Keratinocyte (primary cell): ENCODE measurements around the gene C21orf58. TPM values are rescaled to one million over a fixed set of nuclear protein-coding genes. Genes with fewer than 3 reads are reported as not detected.

ENCODE experiments used
- DNase-seq: peaks from one replicate; pipeline ENCODE4 v3.0.0-alpha.2; 2011; ENCODE audit warnings: low read depth, missing footprints, low spot score
- FAIRE-seq: peaks from 2 replicates; lab custom pipeline; 2011; peaks lifted over from hg19 to GRCh38; lab: Jason Lieb, UNC
- H2AFZ ChIP-seq: 2 replicates; pipeline ENCODE4 v1.6.0; 2012; ENCODE audit warnings: low read length, control low read depth, inconsistent platforms; ENCODE audit not compliant: control insufficient read depth
- H3K27ac ChIP-seq: 2 replicates; pipeline ENCODE4 v1.5.1; 2011; ENCODE audit warnings: low read length; ENCODE audit not compliant: control insufficient read depth, insufficient read depth
- H3K27me3 ChIP-seq: 3 replicates; pipeline ENCODE4 v1.6.0; 2011; ENCODE audit warnings: low read length; ENCODE audit not compliant: control insufficient read depth, insufficient read depth; ENCODE audit errors: extremely low read depth
- H3K36me3 ChIP-seq, 2 experiments: 2 replicates in 1 of 2; 3 replicates in 1 of 2; pipeline ENCODE4 v1.5.1; 2011; ENCODE audit warnings: low read length in 2 of 2, mild to moderate bottlenecking in 1 of 2; ENCODE audit not compliant: control insufficient read depth in 2 of 2, insufficient read depth in 2 of 2; ENCODE audit errors: extremely low read depth in 1 of 2
- H3K4me1 ChIP-seq: 3 replicates; pipeline ENCODE4 v1.5.1; 2011; ENCODE audit warnings: low read length; ENCODE audit not compliant: control insufficient read depth, insufficient read depth; ENCODE audit errors: extremely low read depth
- H3K4me2 ChIP-seq: 3 replicates; pipeline ENCODE4 v1.6.0; 2011; ENCODE audit warnings: low read depth, low read length; ENCODE audit not compliant: control insufficient read depth, insufficient read depth; ENCODE audit errors: extremely low read depth
- H3K4me3 ChIP-seq, 3 experiments: fragments of 200-600 bp in 1 of 3; sonication (generic) in 1 of 3; 2 replicates in 2 of 3; 3 replicates in 1 of 3; pipeline ENCODE4 v1.5.1; 2011 to 2016; ENCODE audit warnings: low read length in 3 of 3, mild to moderate bottlenecking in 3 of 3, control low read depth in 2 of 3, inconsistent platforms in 1 of 3, low read depth in 1 of 3, mixed read lengths in 1 of 3, mixed run types in 1 of 3, moderate library complexity in 1 of 3; ENCODE audit not compliant: control insufficient read depth in 2 of 3, insufficient read depth in 2 of 3; ENCODE audit errors: extremely low read depth in 1 of 3
- H3K79me2 ChIP-seq: 2 replicates; pipeline ENCODE4 v1.6.0; 2012; ENCODE audit warnings: low read length; ENCODE audit not compliant: control insufficient read depth, insufficient read depth
- H3K9ac ChIP-seq: 3 replicates; pipeline ENCODE4 v1.6.0; 2011; ENCODE audit warnings: low read length; ENCODE audit not compliant: control insufficient read depth, insufficient read depth; ENCODE audit errors: extremely low read depth
- H3K9me1 ChIP-seq: 3 replicates; pipeline ENCODE4 v1.6.0; 2011; ENCODE audit warnings: low read length; ENCODE audit not compliant: control insufficient read depth, insufficient read depth; ENCODE audit errors: extremely low read depth
- H3K9me3 ChIP-seq: 2 replicates; pipeline ENCODE4 v1.5.1; 2012; ENCODE audit warnings: low read depth, low read length; ENCODE audit not compliant: control insufficient read depth
- H4K20me1 ChIP-seq: 3 replicates; pipeline ENCODE4 v1.6.0; 2011; ENCODE audit warnings: low read length; ENCODE audit not compliant: control insufficient read depth, insufficient read depth; ENCODE audit errors: extremely low read depth
- EZH2 ChIP-seq: IDR thresholded peaks from one replicate; pipeline ENCODE4 v1.6.1; 2012; ENCODE audit warnings: inconsistent platforms, mild to moderate bottlenecking, low read length, moderate library complexity
- dilution Hi-C: fragments of 300-500 bp; cut with MboI; formaldehyde crosslinking; loops from one replicate; pipeline ENCODE4 v1.7.0; 2020; ENCODE audit warnings: low sequenced_read_pairs; ENCODE audit not compliant: extremely low pct_ligation_motif_present
- polyA plus RNA-seq, 5 experiments: library from polyadenylated mRNA; depleted of rRNA in 3 of 5; stranded (reverse) in 3 of 5; stranded (forward) in 1 of 5; unstranded in 1 of 5; fragments of >200 nt; gene quantifications; 1 replicate in 1 of 5; 2 replicates in 3 of 5; 3 replicates in 1 of 5; pipeline versions ENCODE4 v1.2.1 to v1.2.3, GENCODE V29; 2011 to 2012; ENCODE audit warnings: missing spikeins in 2 of 5, low read depth in 1 of 5, low replicate concordance in 1 of 5
- TF ChIP-seq, protein P1 (sequence below), 3 experiments: IDR thresholded peaks in 1 of 3; conservative IDR thresholded peaks in 1 of 3; optimal IDR thresholded peaks in 1 of 3; 2 replicates in 2 of 3; 3 replicates in 1 of 3; pipeline versions ENCODE3 to v1.5.1; 2011; ENCODE audit warnings: low read length in 3 of 3, mild to moderate bottlenecking in 3 of 3, moderate library complexity in 2 of 3, control low read depth in 1 of 3, inconsistent platforms in 1 of 3; ENCODE audit not compliant: insufficient read depth in 2 of 3; ENCODE audit errors: extremely low read depth in 1 of 3

Gene C21orf58
- polyA plus RNA-seq, 1 donor (not counting 4 experiments of a cell fraction or from before 2014, with no cell fraction given), result 1.2 TPM

- no peak for FAIRE-seq
- H3K4me2 ChIP-seq, result no peak overlapping the region
- H3K4me3 ChIP-seq, result no peak overlapping the region
- H4K20me1 ChIP-seq, result peaks cover 7% of the 10 kb centered on the region
- peaks cover 46 to 58% of the 10 kb centered on the region in 2 experiments for H3K36me3 ChIP-seq
- no peaks in the 10 kb centered on the region for H3K9me3 ChIP-seq
- dilution Hi-C loops, result no loop called here
- H3K27me3 ChIP-seq, result no peaks in the 10 kb centered on the region
- no peak for TF ChIP-seq EZH2
- TF ChIP-seq, protein P1, sequence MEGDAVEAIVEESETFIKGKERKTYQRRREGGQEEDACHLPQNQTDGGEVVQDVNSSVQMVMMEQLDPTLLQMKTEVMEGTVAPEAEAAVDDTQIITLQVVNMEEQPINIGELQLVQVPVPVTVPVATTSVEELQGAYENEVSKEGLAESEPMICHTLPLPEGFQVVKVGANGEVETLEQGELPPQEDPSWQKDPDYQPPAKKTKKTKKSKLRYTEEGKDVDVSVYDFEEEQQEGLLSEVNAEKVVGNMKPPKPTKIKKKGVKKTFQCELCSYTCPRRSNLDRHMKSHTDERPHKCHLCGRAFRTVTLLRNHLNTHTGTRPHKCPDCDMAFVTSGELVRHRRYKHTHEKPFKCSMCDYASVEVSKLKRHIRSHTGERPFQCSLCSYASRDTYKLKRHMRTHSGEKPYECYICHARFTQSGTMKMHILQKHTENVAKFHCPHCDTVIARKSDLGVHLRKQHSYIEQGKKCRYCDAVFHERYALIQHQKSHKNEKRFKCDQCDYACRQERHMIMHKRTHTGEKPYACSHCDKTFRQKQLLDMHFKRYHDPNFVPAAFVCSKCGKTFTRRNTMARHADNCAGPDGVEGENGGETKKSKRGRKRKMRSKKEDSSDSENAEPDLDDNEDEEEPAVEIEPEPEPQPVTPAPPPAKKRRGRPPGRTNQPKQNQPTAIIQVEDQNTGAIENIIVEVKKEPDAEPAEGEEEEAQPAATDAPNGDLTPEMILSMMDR (optimal IDR thresholded peaks at IDR 0.05 in 1 of 3, IDR thresholded peaks at IDR 0.05 in 1 of 3, conservative IDR thresholded peaks at IDR 0.05 in 1 of 3; ENCODE audit: extremely low read depth in 1 of 3, insufficient read depth in 2 of 3, low read length in 3 of 3), result no peak
- H2AFZ ChIP-seq, result no peak overlapping the region
- H3K9ac ChIP-seq, result no peak overlapping the region
- no peaks in the 10 kb centered on the region for H3K4me1 ChIP-seq
- no peaks in the 10 kb centered on the region for H3K9me1 ChIP-seq
- no peak overlapping the region for H3K27ac ChIP-seq
- H3K79me2 ChIP-seq, result no peaks in the 10 kb centered on the region
- no peak for DNase-seq
Measured at GRCh38 chr21:46268371-46268770, 55.3 kb downstream of the C21orf58 start.

DNA sequence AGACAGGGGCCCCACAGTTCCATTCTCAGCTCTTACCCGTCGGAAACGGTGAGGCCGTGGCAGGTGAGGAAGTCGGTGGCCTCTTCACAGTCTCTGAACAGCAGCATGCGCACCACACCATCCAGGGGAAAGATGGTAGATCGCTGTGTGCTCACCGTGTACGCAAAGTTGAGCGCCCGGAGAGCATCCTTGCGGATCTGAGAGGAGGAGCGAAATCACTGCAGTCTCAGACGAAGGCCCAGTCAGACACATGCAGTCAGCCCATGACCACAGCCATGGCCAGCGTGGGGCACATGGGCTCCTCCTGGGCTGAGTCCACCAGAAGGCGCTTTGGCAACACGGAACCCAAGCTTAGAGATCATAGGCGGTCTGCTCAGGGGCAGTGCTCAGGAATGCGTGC, 56.7 kb downstream of the C21orf58 start:
- TF ChIP-seq, protein P1 (optimal IDR thresholded peaks at IDR 0.05 in 1 of 3, IDR thresholded peaks at IDR 0.05 in 1 of 3, conservative IDR thresholded peaks at IDR 0.05 in 1 of 3; ENCODE audit: extremely low read depth in 1 of 3, insufficient read depth in 2 of 3, low read length in 3 of 3), result no peak
- no peak for TF ChIP-seq EZH2
- H3K36me3 ChIP-seq, result peaks cover 38 to 48% of the 10 kb centered on the region in 2 experiments
- dilution Hi-C loops, result no loop called here

More for the DNA sequence above, 56.7 kb downstream of the C21orf58 start:
- no peak overlapping the region for H3K4me3 ChIP-seq
- H3K9ac ChIP-seq, result no peak overlapping the region
- no peak overlapping the region for H3K4me2 ChIP-seq
- no peaks in the 10 kb centered on the region for H3K9me3 ChIP-seq
- H3K9me1 ChIP-seq, result no peaks in the 10 kb centered on the region
- no peak for FAIRE-seq
- H3K27me3 ChIP-seq, result no peaks in the 10 kb centered on the region
- no peak overlapping the region for H3K27ac ChIP-seq
- peaks cover 7% of the 10 kb centered on the region for H4K20me1 ChIP-seq
- no peaks in the 10 kb centered on the region for H3K79me2 ChIP-seq
- no peak for DNase-seq
- no peaks in the 10 kb centered on the region for H3K4me1 ChIP-seq
- H2AFZ ChIP-seq, result no peak overlapping the region
